ENCODE results near the gene AUTS2. TPM values are rescaled to one million over a fixed set of nuclear protein-coding genes. Genes with fewer than 3 reads are reported as not detected.

Gene AUTS2
- total and polyA plus RNA-seq, 9 of the 15 experiments (the other 6 are each of a cell fraction or from before 2014, with no cell fraction given): 0.58 TPM; not detected in 8

- no peak for FAIRE-seq
- no peaks in the 10 kb centered on the region for H3K9me3 ChIP-seq (replicated peaks; ENCODE audit: control insufficient read depth, insufficient read depth, low read depth, low read length)
- no TSS peak for BruUV-seq (replicated peaks)
These were observed 391.3 kb downstream of the AUTS2 start for GRCh38 chr7:69989551-69989950.

More at GRCh38 chr7:69989551-69989950, 391.3 kb downstream of the AUTS2 start:
- no peak overlapping the region for H3K27ac ChIP-seq (ENCODE audit: extremely low read depth, low read depth, low read length)
- H3K4me2 ChIP-seq (ENCODE audit: insufficient read depth, low read length): no peak overlapping the region
- intact Hi-C loops (cut with micrococcal nuclease): no loop called here
- TF ChIP-seq PTRF (tag; IDR thresholded peaks at IDR 0.05) (no peak), STAT5B (CRISPR knock-in tag; IDR thresholded peaks at IDR 0.05) (no peak), CC2D1A (IDR thresholded peaks at IDR 0.05) (no peak), EP400 (IDR thresholded peaks at IDR 0.05) (no peak), BMI1 (IDR thresholded peaks at IDR 0.05; ENCODE audit: low read length) (no peak), ILK (tag; IDR thresholded peaks at IDR 0.05; ENCODE audit: borderline replicate concordance, low read depth) (no peak), FOSL1 (tag; conservative IDR thresholded peaks at IDR 0.05) (no peak), ZNF511 (CRISPR knock-in tag; IDR thresholded peaks at IDR 0.05) (no peak), ZNF121 (CRISPR knock-in tag; conservative IDR thresholded peaks at IDR 0.05) (no peak), COPS2 (conservative IDR thresholded peaks at IDR 0.05) (no peak), LCOR (CRISPR knock-in tag; IDR thresholded peaks at IDR 0.05) (no peak), CBX1 (IDR thresholded peaks at IDR 0.05; ENCODE audit: low read depth) (no peak), SIN3A (IDR thresholded peaks at IDR 0.05; ENCODE audit: borderline replicate concordance in 2 of 2, control insufficient read depth in 1 of 2, low read depth in 2 of 2, low read length in 2 of 2) (no peak), TCF7L2 (IDR thresholded peaks at IDR 0.05; ENCODE audit: low read depth, low read length) (no peak), SMARCA4 (IDR thresholded peaks at IDR 0.05) (no peak), CLOCK (CRISPR knock-in tag; IDR thresholded peaks at IDR 0.05; ENCODE audit: borderline replicate concordance) (no peak), GTF2A2 (tag; IDR thresholded peaks at IDR 0.05) (no peak), POU5F1 (IDR thresholded peaks at IDR 0.05; ENCODE audit: borderline replicate concordance, low read depth, low read length, partially characterized antibody) (no peak), RBM22 (IDR thresholded peaks at IDR 0.05; ENCODE audit: low read depth, low read length, poor library complexity, severe bottlenecking) (no peak)
- no peak overlapping the region for H3K9ac ChIP-seq (ENCODE audit: insufficient read depth in 1 of 2, low read depth in 2 of 2, low read length in 2 of 2)
- in situ Hi-C loops (cut with MboI): no loop called here
- H3K4me3 ChIP-seq: no peak overlapping the region
- no peaks in the 10 kb centered on the region for H3K9me1 ChIP-seq (ENCODE audit: control insufficient read depth, insufficient read depth, low read length)
- H3K79me2 ChIP-seq (ENCODE audit: control insufficient read depth, insufficient read depth, low read length): no peaks in the 10 kb centered on the region
- POLR2A ChIA-PET: no interaction called here
- CTCF ChIA-PET (ENCODE audit: low intra/inter-chr PET ratio): no interaction called here
- no peaks in the 10 kb centered on the region for H4K20me1 ChIP-seq (replicated peaks; ENCODE audit: control insufficient read depth, insufficient read depth, low read length)
- ATAC-seq (no peak), DNase-seq (ENCODE audit: extremely low read depth in 1 of 4, low spot score in 3 of 4) (no peak)
- 0% methylated on average over 5 of the region's 5 CpGs for WGBS (ENCODE audit: insufficient coverage, low coverage, missing lambda C conversion rate)
- no peak overlapping the region for H2AFZ ChIP-seq (ENCODE audit: low read depth, low read length)
- no peaks in the 10 kb centered on the region for H3K36me3 ChIP-seq (ENCODE audit: control insufficient read depth, insufficient read depth, low read length)
- H3K4me1 ChIP-seq (replicated peaks in 1 of 2; ENCODE audit: control insufficient read depth in 2 of 2, insufficient read depth in 2 of 2, low read length in 2 of 2): no peaks in the 10 kb centered on the region
- H3K27me3 ChIP-seq (ENCODE audit: control insufficient read depth in 2 of 2, insufficient read depth in 2 of 2, low read length in 2 of 2): no peaks in the 10 kb centered on the region
